ENCODE measurements around the gene AVP. TPM values are rescaled to one million over a fixed set of nuclear protein-coding genes. Genes with fewer than 3 reads are reported as not detected.

The AVP gene
- total and polyA plus RNA-seq, 2 of the 13 experiments (the other 11 are each of a cell fraction or from before 2014, with no cell fraction given) = 0.12 TPM; not detected in 1

DNA sequence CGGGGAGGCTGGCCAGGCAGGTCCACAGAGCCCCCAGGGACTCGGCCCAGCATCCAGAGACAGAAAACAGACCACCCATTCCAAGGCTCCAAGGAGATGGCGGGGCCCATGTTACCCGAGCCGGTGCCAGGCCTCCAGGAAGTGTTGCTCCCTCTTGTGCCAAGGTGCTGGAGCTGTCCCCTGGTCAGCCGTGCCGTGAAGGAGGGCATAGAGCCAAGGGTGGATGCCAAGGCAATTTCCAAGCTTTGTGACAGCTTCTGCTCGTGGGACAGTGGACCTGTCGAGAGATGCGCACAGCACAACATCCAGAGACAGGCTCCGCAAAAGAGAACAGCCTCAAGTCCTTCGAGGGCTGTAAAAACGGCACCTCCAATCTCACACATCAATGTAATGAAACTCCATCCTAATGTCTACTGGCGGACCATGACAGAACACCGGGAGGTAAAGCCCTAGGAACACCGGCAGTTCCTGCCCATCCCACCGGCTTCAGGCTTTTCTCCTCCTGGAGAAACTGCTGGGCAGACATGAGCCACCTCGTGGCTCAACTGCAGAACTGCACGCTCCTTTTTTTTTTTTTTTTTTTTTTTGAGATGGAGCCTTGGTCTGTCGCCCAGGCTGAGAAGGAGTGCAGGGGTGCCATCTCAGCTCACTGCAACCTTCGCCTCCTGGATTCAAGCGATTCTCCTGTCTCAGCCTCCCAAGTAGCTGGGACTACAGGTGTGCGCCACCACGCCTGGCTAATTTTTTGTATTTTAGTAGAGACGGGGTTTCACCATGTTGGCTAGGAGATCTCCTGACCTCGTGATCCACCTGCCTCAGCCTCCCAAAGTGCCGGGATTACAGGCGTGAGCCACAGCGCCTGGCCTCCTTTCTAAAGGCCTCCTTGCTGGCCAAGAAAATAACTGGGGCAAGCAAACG lies 30.9 kb upstream of the AVP start (continued):
- TF ChIP-seq ZNF800 (CRISPR knock-in tag; IDR thresholded peaks at IDR 0.05) (no peak), ZNF280D (CRISPR knock-in tag; IDR thresholded peaks at IDR 0.05) (0 out of 2 replicates have a peak, but pooled peaks have one; percentile 70), ZNF263 (CRISPR knock-in tag; IDR thresholded peaks at IDR 0.05) (0 out of 2 replicates have a peak, but pooled peaks have one; percentile 20), ZNF468 (CRISPR knock-in tag; IDR thresholded peaks at IDR 0.05) (no peak), ZNF709 (CRISPR knock-in tag; IDR thresholded peaks at IDR 0.05) (no peak), ARNTL (CRISPR knock-in tag; IDR thresholded peaks at IDR 0.05) (0 out of 2 replicates have a peak, but pooled peaks have one; percentile 34), CC2D1A (CRISPR knock-in tag; IDR thresholded peaks at IDR 0.05) (no peak), SMARCE1 (IDR thresholded peaks at IDR 0.05; ENCODE audit: borderline replicate concordance) (no peak), ZNF33A (CRISPR knock-in tag; IDR thresholded peaks at IDR 0.05; ENCODE audit: borderline replicate concordance) (no peak), PHF20 (CRISPR knock-in tag; IDR thresholded peaks at IDR 0.05) (no peak), ZBTB39 (CRISPR knock-in tag; IDR thresholded peaks at IDR 0.05) (peak; percentile 47; the same call in 1 of the 2 replicates), ARID5B (CRISPR knock-in tag; IDR thresholded peaks at IDR 0.05) (0 out of 2 replicates have a peak, but pooled peaks have one; percentile 20), FOSL1 (CRISPR knock-in tag; IDR thresholded peaks at IDR 0.05; ENCODE audit: borderline replicate concordance) (no peak), HES4 (CRISPR knock-in tag; IDR thresholded peaks at IDR 0.05; ENCODE audit: borderline replicate concordance) (0 out of 2 replicates have a peak, but pooled peaks have one; percentile 20)
- TF ChIP-seq, protein P1, sequence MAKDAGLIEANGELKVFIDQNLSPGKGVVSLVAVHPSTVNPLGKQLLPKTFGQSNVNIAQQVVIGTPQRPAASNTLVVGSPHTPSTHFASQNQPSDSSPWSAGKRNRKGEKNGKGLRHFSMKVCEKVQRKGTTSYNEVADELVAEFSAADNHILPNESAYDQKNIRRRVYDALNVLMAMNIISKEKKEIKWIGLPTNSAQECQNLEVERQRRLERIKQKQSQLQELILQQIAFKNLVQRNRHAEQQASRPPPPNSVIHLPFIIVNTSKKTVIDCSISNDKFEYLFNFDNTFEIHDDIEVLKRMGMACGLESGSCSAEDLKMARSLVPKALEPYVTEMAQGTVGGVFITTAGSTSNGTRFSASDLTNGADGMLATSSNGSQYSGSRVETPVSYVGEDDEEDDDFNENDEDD (CRISPR knock-in tag; IDR thresholded peaks at IDR 0.05; ENCODE audit: borderline replicate concordance) = no peak

All from HepG2 (cell line).